ENCODE data around the gene ZNF710. TPM values are rescaled to one million over a fixed set of nuclear protein-coding genes. Genes with fewer than 3 reads are reported as not detected.

ZNF710 gene
- polyA plus RNA-seq, 1 donor: 19.2 TPM

- DNase-seq (ENCODE audit: low read depth): no peak
Measured at GRCh38 chr15:89997079-89997478, 4.0 kb upstream of the ZNF710 start.

- DNase-seq (ENCODE audit: low read depth): no peak
Measured at GRCh38 chr15:89998141-89998661, 2.9 kb upstream of the ZNF710 start.

- no peak for DNase-seq (ENCODE audit: low read depth)
Measured at GRCh38 chr15:89998923-89999675, 2.0 kb upstream of the ZNF710 start.

- no peak for DNase-seq (ENCODE audit: low read depth)
Measured at GRCh38 chr15:89999676-90000185, 1.4 kb upstream of the ZNF710 start.

- no peak for DNase-seq (ENCODE audit: low read depth)
Measured at GRCh38 chr15:90000186-90001001, 730 bp upstream of the ZNF710 start.

- DNase-seq (ENCODE audit: low read depth): no peak
Measured at GRCh38 chr15:90001683-90002427, 731 bp downstream of the ZNF710 start.

GRCh38 chr15:90002428-90002844 lies 1.3 kb downstream of the ZNF710 start:
- DNase-seq (ENCODE audit: low read depth): no peak

GRCh38 chr15:90003736-90004135 lies 2.6 kb downstream of the ZNF710 start:
- no peak for DNase-seq (ENCODE audit: low read depth)

GRCh38 chr15:90004252-90004651 lies 3.1 kb downstream of the ZNF710 start:
- no peak for DNase-seq (ENCODE audit: low read depth)

- no peak for DNase-seq (ENCODE audit: low read depth)
Measured at GRCh38 chr15:90004671-90005070, 3.5 kb downstream of the ZNF710 start.

- DNase-seq (ENCODE audit: low read depth): no peak
Measured at GRCh38 chr15:90006217-90007075, 5.3 kb downstream of the ZNF710 start.

- no peak for DNase-seq (ENCODE audit: low read depth)
Measured at GRCh38 chr15:90007076-90007460, 5.9 kb downstream of the ZNF710 start.

GRCh38 chr15:90008607-90009006 lies 7.5 kb downstream of the ZNF710 start:
- no peak for DNase-seq (ENCODE audit: low read depth)

GRCh38 chr15:90009301-90010022 lies 8.3 kb downstream of the ZNF710 start:
- DNase-seq (ENCODE audit: low read depth): no peak

- no peak for DNase-seq (ENCODE audit: low read depth)
Measured at GRCh38 chr15:90011705-90012104, 10.6 kb downstream of the ZNF710 start.

- DNase-seq (ENCODE audit: low read depth): no peak
Measured at GRCh38 chr15:90013503-90013937, 12.4 kb downstream of the ZNF710 start.

GRCh38 chr15:90015294-90015693 lies 14.2 kb downstream of the ZNF710 start:
- no peak for DNase-seq (ENCODE audit: low read depth)

GRCh38 chr15:90015749-90016148 lies 14.6 kb downstream of the ZNF710 start:
- no peak for DNase-seq (ENCODE audit: low read depth)

GRCh38 chr15:90016721-90017120 lies 15.6 kb downstream of the ZNF710 start:
- no peak for DNase-seq (ENCODE audit: low read depth)

- DNase-seq (ENCODE audit: low read depth): no peak
Measured at GRCh38 chr15:90018216-90018831, 17.2 kb downstream of the ZNF710 start.

Data from forelimb muscle (tissue), 1 donor.